ENCODE data around the gene ITIH1.

Gene ITIH1

GRCh38 chr3:52820736-52821135, 43.3 kb downstream of the ITIH1 start:
- H4K91ac ChIP-seq (ENCODE audit: low read depth, low read length), result no peak overlapping the region
- H2BK12ac ChIP-seq (ENCODE audit: low read length), result no peak overlapping the region
- H3K9ac ChIP-seq (ENCODE audit: low read length), result no peak overlapping the region
- no peak overlapping the region for H2BK120ac ChIP-seq (ENCODE audit: insufficient read depth, low read length, poor library complexity)
- H3K4me2 ChIP-seq (ENCODE audit: low read length), result no peak overlapping the region
- no peak overlapping the region for H3K18ac ChIP-seq (ENCODE audit: low read length)
- H3K4me3 ChIP-seq (ENCODE audit: low read depth, low read length), result no peak overlapping the region
- no peak overlapping the region for H2AK5ac ChIP-seq (ENCODE audit: low read length)
- H3K79me2 ChIP-seq (ENCODE audit: control insufficient read depth, insufficient read depth, low read length, poor library complexity), result no peaks in the 10 kb centered on the region
- DNase-seq, result peak in 1 of 2 donors; percentile 36
- H3K4me1 ChIP-seq (ENCODE audit: control insufficient read depth in 1 of 2, insufficient read depth in 2 of 2, low read length in 2 of 2), result peaks cover 0 to 7% of the 10 kb centered on the region in 2 experiments
- no peak overlapping the region for H3K4ac ChIP-seq (ENCODE audit: low read depth, low read length)
- no peaks in the 10 kb centered on the region for H3K36me3 ChIP-seq (ENCODE audit: control insufficient read depth in 1 of 2, insufficient read depth in 2 of 2, low read length in 2 of 2)
- no peaks in the 10 kb centered on the region for H3K27me3 ChIP-seq (ENCODE audit: insufficient read depth, low read length)
- H3K9me3 ChIP-seq (ENCODE audit: insufficient read depth, low read depth, low read length), result peaks cover 7% of the 10 kb centered on the region
- H3K27ac ChIP-seq (ENCODE audit: low read depth, low read length), result no peak overlapping the region
- H3K23ac ChIP-seq (ENCODE audit: low read length), result no peak overlapping the region
- no CpG with 5 or more reads among the region's 11 CpGs for WGBS (ENCODE audit: extremely low coverage, insufficient coverage, insufficient read length)
- no peak overlapping the region for H2AFZ ChIP-seq (ENCODE audit: insufficient read depth, low read length, poor library complexity)
- no peak overlapping the region for H4K12ac ChIP-seq (ENCODE audit: low read depth, low read length)
- no peak overlapping the region for H2BK5ac ChIP-seq (ENCODE audit: low read depth, low read length, poor library complexity)
- no peak overlapping the region for H4K8ac ChIP-seq (ENCODE audit: low read depth, low read length)
- no peak overlapping the region for H3K14ac ChIP-seq (ENCODE audit: low read length)
- no peaks in the 10 kb centered on the region for H3K79me1 ChIP-seq (ENCODE audit: low read length)

- Histone ChIP-seq H3K79me1 (ENCODE audit: low read length) (no peaks in the 10 kb centered on the region), H3K14ac (ENCODE audit: low read length) (no peak overlapping the region), H3K4me1 (ENCODE audit: control insufficient read depth in 1 of 2, insufficient read depth in 2 of 2, low read length in 2 of 2) (peaks cover 0 to 7% of the 10 kb centered on the region in 2 experiments), H4K8ac (ENCODE audit: low read depth, low read length) (no peak overlapping the region), H3K18ac (ENCODE audit: low read length) (no peak overlapping the region), H3K9me3 (ENCODE audit: insufficient read depth, low read depth, low read length) (peaks cover 7% of the 10 kb centered on the region), H3K9ac (ENCODE audit: low read length) (no peak overlapping the region), H3K27me3 (ENCODE audit: insufficient read depth, low read length) (no peaks in the 10 kb centered on the region), H2BK5ac (ENCODE audit: low read depth, low read length, poor library complexity) (no peak overlapping the region), H3K4ac (ENCODE audit: low read depth, low read length) (no peak overlapping the region), H2BK120ac (ENCODE audit: insufficient read depth, low read length, poor library complexity) (no peak overlapping the region), H2BK12ac (ENCODE audit: low read length) (no peak overlapping the region), H3K4me3 (ENCODE audit: low read depth, low read length) (no peak overlapping the region), H2AFZ (ENCODE audit: insufficient read depth, low read length, poor library complexity) (no peak overlapping the region), H4K91ac (ENCODE audit: low read depth, low read length) (no peak overlapping the region), H3K4me2 (ENCODE audit: low read length) (no peak overlapping the region), H3K27ac (ENCODE audit: low read depth, low read length) (no peak overlapping the region), H3K36me3 (ENCODE audit: control insufficient read depth in 1 of 2, insufficient read depth in 2 of 2, low read length in 2 of 2) (no peaks in the 10 kb centered on the region), H3K79me2 (ENCODE audit: control insufficient read depth, insufficient read depth, low read length, poor library complexity) (no peaks in the 10 kb centered on the region), H4K12ac (ENCODE audit: low read depth, low read length) (no peak overlapping the region), H2AK5ac (ENCODE audit: low read length) (no peak overlapping the region), H3K23ac (ENCODE audit: low read length) (no peak overlapping the region)
- no peak for DNase-seq
- no CpG with 5 or more reads among the region's 5 CpGs for WGBS (ENCODE audit: extremely low coverage, insufficient coverage, insufficient read length)
These were observed 45.0 kb downstream of the ITIH1 start for GRCh38 chr3:52822363-52822762.

GRCh38 chr3:52824037-52824436, 46.6 kb downstream of the ITIH1 start:
- Histone ChIP-seq H2BK12ac (ENCODE audit: low read length) (no peak overlapping the region), H3K4me2 (ENCODE audit: low read length) (no peak overlapping the region), H3K27ac (ENCODE audit: low read depth, low read length) (no peak overlapping the region), H3K79me1 (ENCODE audit: low read length) (no peaks in the 10 kb centered on the region), H4K12ac (ENCODE audit: low read depth, low read length) (no peak overlapping the region), H3K9ac (ENCODE audit: low read length) (no peak overlapping the region), H2AFZ (ENCODE audit: insufficient read depth, low read length, poor library complexity) (no peak overlapping the region), H3K36me3 (ENCODE audit: control insufficient read depth in 1 of 2, insufficient read depth in 2 of 2, low read length in 2 of 2) (no peaks in the 10 kb centered on the region), H3K4me3 (ENCODE audit: low read depth, low read length) (no peak overlapping the region), H4K91ac (ENCODE audit: low read depth, low read length) (no peak overlapping the region), H2BK5ac (ENCODE audit: low read depth, low read length, poor library complexity) (no peak overlapping the region), H3K27me3 (ENCODE audit: insufficient read depth, low read length) (no peaks in the 10 kb centered on the region), H2AK5ac (ENCODE audit: low read length) (no peak overlapping the region), H4K8ac (ENCODE audit: low read depth, low read length) (no peak overlapping the region), H3K14ac (ENCODE audit: low read length) (no peak overlapping the region), H2BK120ac (ENCODE audit: insufficient read depth, low read length, poor library complexity) (no peak overlapping the region), H3K79me2 (ENCODE audit: control insufficient read depth, insufficient read depth, low read length, poor library complexity) (no peaks in the 10 kb centered on the region), H3K9me3 (ENCODE audit: insufficient read depth, low read depth, low read length) (peaks cover 6% of the 10 kb centered on the region), H3K23ac (ENCODE audit: low read length) (no peak overlapping the region), H3K4me1 (ENCODE audit: control insufficient read depth in 1 of 2, insufficient read depth in 2 of 2, low read length in 2 of 2) (peaks cover 0 to 7% of the 10 kb centered on the region in 2 experiments), H3K18ac (ENCODE audit: low read length) (no peak overlapping the region), H3K4ac (ENCODE audit: low read depth, low read length) (no peak overlapping the region)
- WGBS (ENCODE audit: extremely low coverage, insufficient coverage, insufficient read length), result no CpG with 5 or more reads among the region's 10 CpGs
- DNase-seq, result no peak

- H3K27me3 ChIP-seq (ENCODE audit: insufficient read depth, low read length), result no peaks in the 10 kb centered on the region
- no peak overlapping the region for H4K8ac ChIP-seq (ENCODE audit: low read depth, low read length)
- H3K23ac ChIP-seq (ENCODE audit: low read length), result no peak overlapping the region
- H2BK120ac ChIP-seq (ENCODE audit: insufficient read depth, low read length, poor library complexity), result no peak overlapping the region
- H4K12ac ChIP-seq (ENCODE audit: low read depth, low read length), result no peak overlapping the region
- H2BK12ac ChIP-seq (ENCODE audit: low read length), result no peak overlapping the region
- no peak overlapping the region for H3K4me3 ChIP-seq (ENCODE audit: low read depth, low read length)
- no peak overlapping the region for H2AK5ac ChIP-seq (ENCODE audit: low read length)
- H3K79me1 ChIP-seq (ENCODE audit: low read length), result no peaks in the 10 kb centered on the region
- H2BK5ac ChIP-seq (ENCODE audit: low read depth, low read length, poor library complexity), result no peak overlapping the region
- peaks cover 6% of the 10 kb centered on the region for H3K9me3 ChIP-seq (ENCODE audit: insufficient read depth, low read depth, low read length)
- H3K36me3 ChIP-seq (ENCODE audit: control insufficient read depth in 1 of 2, insufficient read depth in 2 of 2, low read length in 2 of 2), result no peaks in the 10 kb centered on the region
- H3K18ac ChIP-seq (ENCODE audit: low read length), result no peak overlapping the region
- H3K4me1 ChIP-seq (ENCODE audit: control insufficient read depth in 1 of 2, insufficient read depth in 2 of 2, low read length in 2 of 2), result peaks cover 0 to 7% of the 10 kb centered on the region in 2 experiments
- H3K4ac ChIP-seq (ENCODE audit: low read depth, low read length), result no peak overlapping the region
- H4K91ac ChIP-seq (ENCODE audit: low read depth, low read length), result no peak overlapping the region
- no peak overlapping the region for H3K4me2 ChIP-seq (ENCODE audit: low read length)
- DNase-seq, result peak in 1 of 2 donors; percentile 21
- no peaks in the 10 kb centered on the region for H3K79me2 ChIP-seq (ENCODE audit: control insufficient read depth, insufficient read depth, low read length, poor library complexity)
- H3K27ac ChIP-seq (ENCODE audit: low read depth, low read length), result no peak overlapping the region
- no peak overlapping the region for H3K14ac ChIP-seq (ENCODE audit: low read length)
- no peak overlapping the region for H3K9ac ChIP-seq (ENCODE audit: low read length)
- H2AFZ ChIP-seq (ENCODE audit: insufficient read depth, low read length, poor library complexity), result no peak overlapping the region
- no CpG with 5 or more reads among the region's 9 CpGs for WGBS (ENCODE audit: extremely low coverage, insufficient coverage, insufficient read length)
These were observed 50.0 kb downstream of the ITIH1 start for GRCh38 chr3:52827441-52827840.
